Right lobe of liver (tissue), 6 donors: ENCODE measurements around the gene CADM2. TPM values are rescaled to one million over a fixed set of nuclear protein-coding genes. Genes with fewer than 3 reads are reported as not detected.

Experiments used
- ATAC-seq, 4 donors: fragments of 200-7000 bp; cut with Tn5 transposase; one replicate each; pipeline ENCODE4 v1.9.1; 2020; ENCODE audit warnings: mild to moderate bottlenecking in 4 of 4, moderate library complexity in 4 of 4
- DNase-seq, 3 donors: peaks; one replicate each; pipeline ENCODE4 v3.0.0-alpha.2; 2020
- H3K27ac ChIP-seq, 3 donors: fragments of 200-600 bp; one replicate each; pipeline ENCODE4 v1.8.0; 2022
- H3K27me3 ChIP-seq, 2 donors: fragments of 200-600 bp; one replicate each; pipeline ENCODE4 v1.8.0; 2022
- H3K36me3 ChIP-seq, 4 donors: fragments of 200-600 bp; sonication (generic) in 1 of 4; one replicate each; pipeline versions ENCODE4 v1.5.1 to v1.8.0; 2017 to 2022; ENCODE audit warnings: control low read depth in 1 of 4
- H3K4me1 ChIP-seq, 4 donors: fragments of 200-600 bp; sonication (generic) in 1 of 4; one replicate each; pipeline versions ENCODE4 v1.5.1 to v1.8.0; 2017 to 2022; ENCODE audit warnings: control low read depth in 1 of 4
- H3K4me3 ChIP-seq, 3 donors: fragments of 200-600 bp; one replicate each; pipeline ENCODE4 v1.8.0; 2022
- H3K9me3 ChIP-seq, 4 donors: fragments of 200-600 bp; sonication (generic) in 1 of 4; one replicate each; pipeline versions ENCODE4 v1.5.1 to v1.8.0; 2017 to 2022; ENCODE audit warnings: control low read depth in 1 of 4
- CTCF ChIP-seq, 4 donors: fragments of 200-600 bp in 3 of 4; fragments of 450-650 bp in 1 of 4; IDR thresholded peaks; one replicate each; pipeline versions ENCODE4 v1.5.1 to v1.8.0; 2016 to 2022; ENCODE audit warnings: antibody characterized with exemption in 4 of 4, mild to moderate bottlenecking in 2 of 4
- POLR2A ChIP-seq: fragments of 450-650 bp; IDR thresholded peaks from one replicate; pipeline ENCODE4 v1.6.1; 2017; ENCODE audit warnings: antibody characterized with exemption, mild to moderate bottlenecking
- WGBS: methylation state at CpG from one replicate; pipeline ENCODE4 v1.1.6; 2018; ENCODE audit warnings: low coverage, low lambda C conversion rate; ENCODE audit not compliant: insufficient coverage; ENCODE audit errors: missing lambda C conversion rate; 5-methylcytosine and 5-hydroxymethylcytosine counted together
- intact Hi-C, 2 donors: fragments of 100-400 bp; cut with DNase I; formaldehyde crosslinking; loops; one replicate each; pipeline versions ENCODE4 v1.11.2 to v1.14.1; 2022
- total RNA-seq, 6 experiments: library from RNA; depleted of rRNA in 2 of 6; stranded (reverse); fragments of >200 nt in 2 of 6; fragmentation: NEBNext Ultra II Directional in 3 of 6; extraction: Animal tissue kit (Norgen Biotek cat#: 25700) in 3 of 6; gene quantifications; one replicate each; pipeline versions ENCODE4 v1.1.0 to v1.2.4, GENCODE V29; 2016 to 2023
- donor health status: DM: no; HTN: yes; CAD: no.
- donor health status: DM: no; HTN: no; CAD: no.
- donor health status: DM: no; HTN: no; CAD: no.
- donor health status: DM: no; HTN: yes; CAD: no.
- donor health status: DM: no; HTN: yes; CAD: no.

Gene CADM2
- total RNA-seq, 6 experiments from 2014 or later: under 0.01 to 1.7 (median 0.15) TPM

- TF ChIP-seq POLR2A (no peak), CTCF (IDR thresholded peaks at IDR 0.05) (no peak)
- no peak for ATAC-seq
- Histone ChIP-seq H3K27ac (no peak overlapping the region), H3K4me1 (no peaks in the 10 kb centered on the region), H3K27me3 (no peaks in the 10 kb centered on the region), H3K4me3 (no peak overlapping the region), H3K36me3 (no peaks in the 10 kb centered on the region), H3K9me3 (no peaks in the 10 kb centered on the region)
- intact Hi-C loops: no loop called here
- no peak for DNase-seq
- whole genome bisulfite sequencing: 47% methylated on average over 1 of the region's 1 CpG
These were observed 644.6 kb downstream of the CADM2 start for GRCh38 chr3:85603378-85603777.

GRCh38 chr3:85604641-85605040, 645.9 kb downstream of the CADM2 start:
- DNase-seq: no peak
- Histone ChIP-seq H3K27ac (no peak overlapping the region), H3K4me3 (no peak overlapping the region), H3K27me3 (no peaks in the 10 kb centered on the region), H3K4me1 (no peaks in the 10 kb centered on the region), H3K9me3 (no peaks in the 10 kb centered on the region), H3K36me3 (no peaks in the 10 kb centered on the region)
- intact Hi-C loops: no loop called here
- WGBS: 40% methylated on average over 3 of the region's 3 CpGs
- TF ChIP-seq POLR2A: no peak
- no peak for TF ChIP-seq CTCF (IDR thresholded peaks at IDR 0.05)
- no peak for ATAC-seq

GRCh38 chr3:85605066-85605465, 646.3 kb downstream of the CADM2 start:
- intact Hi-C loops: no loop called here
- TF ChIP-seq POLR2A: no peak
- TF ChIP-seq CTCF (IDR thresholded peaks at IDR 0.05): no peak
- Histone ChIP-seq H3K27me3 (no peaks in the 10 kb centered on the region), H3K36me3 (no peaks in the 10 kb centered on the region), H3K4me3 (no peak overlapping the region), H3K9me3 (no peaks in the 10 kb centered on the region), H3K4me1 (no peaks in the 10 kb centered on the region), H3K27ac (no peak overlapping the region)
- 51% methylated on average over 2 of the region's 2 CpGs for WGBS
- ATAC-seq (no peak), DNase-seq (no peak)

GRCh38 chr3:85626662-85627061, 667.9 kb downstream of the CADM2 start:
- H3K27me3 ChIP-seq: no peaks in the 10 kb centered on the region
- no peaks in the 10 kb centered on the region for H3K36me3 ChIP-seq
- no peaks in the 10 kb centered on the region for H3K4me1 ChIP-seq
- intact Hi-C loops: no loop called here
- ATAC-seq: no peak
- H3K27ac ChIP-seq: no peak overlapping the region
- no peak overlapping the region for H3K4me3 ChIP-seq
- DNase-seq: no peak
- WGBS: 10% methylated on average over 2 of the region's 2 CpGs
- H3K9me3 ChIP-seq: no peaks in the 10 kb centered on the region
- no peak for TF ChIP-seq CTCF (IDR thresholded peaks at IDR 0.05)

- Histone ChIP-seq H3K27me3 (no peaks in the 10 kb centered on the region), H3K9me3 (no peaks in the 10 kb centered on the region), H3K4me3 (no peak overlapping the region), H3K36me3 (no peaks in the 10 kb centered on the region), H3K27ac (no peak overlapping the region), H3K4me1 (no peaks in the 10 kb centered on the region)
- no peak for TF ChIP-seq POLR2A
- no peak for TF ChIP-seq CTCF (IDR thresholded peaks at IDR 0.05)
- no peak for ATAC-seq
- DNase-seq: no peak
- intact Hi-C loops: no loop called here
- 60% methylated on average over 5 of the region's 5 CpGs for WGBS
These were observed 669.1 kb downstream of the CADM2 start for GRCh38 chr3:85627932-85628331.
